PC-3 (cell line): Measurements from ENCODE around the gene TMEM178B. TPM values are rescaled to one million over a fixed set of nuclear protein-coding genes. Genes with fewer than 3 reads are reported as not detected.
"Not testable (repeated sequence)": the region's sequence is repeated elsewhere in the genome, so short reads cannot be mapped to it uniquely, and the experiment has no call there.

Source experiments
- ATAC-seq: fragments of 200-7000 bp; cut with Tn5 transposase; 2 replicates; pipeline ENCODE4 v1.9.1; 2020; ENCODE audit warnings: mild to moderate bottlenecking, moderate library complexity
- BruUV-seq: library from RNA; stranded (reverse); fragments of 400-500 nt; replicated peaks from 2 replicates; lab custom pipeline; 2021; lab: Mats Ljungman, UMichigan
- CTCF ChIA-PET: fragments of 300-600 bp; sonication (Branson Sonifier 250); formaldehyde crosslinking; loops from one replicate; lab custom pipeline; 2022; ENCODE audit warnings: antibody characterized with exemption; lab: Charles Lee
- POLR2A ChIA-PET: fragments of 300-600 bp; sonication (Branson Sonifier 250); formaldehyde crosslinking; loops from one replicate; lab custom pipeline; 2022; ENCODE audit warnings: antibody characterized with exemption; ENCODE audit not compliant: unreplicated experiment; lab: Charles Lee
- DNase-seq: peaks from one replicate; pipeline ENCODE4 v3.0.0-alpha.2; 2015
- H2AFZ ChIP-seq: fragments of 300-600 bp; sonication (generic); 2 replicates; pipeline ENCODE4 v1.6.0; 2016; ENCODE audit warnings: antibody characterized with exemption, low read length
- H3F3A ChIP-seq: fragments of 300-600 bp; sonication (generic); one replicate; pipeline ENCODE4 v1.6.0; 2017; ENCODE audit warnings: antibody characterized with exemption, low read length, control low read depth, mild to moderate bottlenecking; ENCODE audit not compliant: unreplicated experiment
- H3K27ac ChIP-seq: fragments of 300-600 bp; sonication (generic); 2 replicates; pipeline ENCODE4 v1.5.1; 2016; ENCODE audit warnings: mild to moderate bottlenecking, low read length
- H3K27me3 ChIP-seq: fragments of 300-600 bp; sonication (generic); 2 replicates; pipeline ENCODE4 v1.6.1; 2016; ENCODE audit warnings: low read length, mixed read lengths
- H3K36me3 ChIP-seq: fragments of 300-600 bp; sonication (generic); 2 replicates; pipeline ENCODE4 v1.6.1; 2016; ENCODE audit warnings: low read depth, mixed run types, low read length, mixed read lengths
- H3K4me1 ChIP-seq: fragments of 300-600 bp; sonication (generic); 2 replicates; pipeline ENCODE4 v1.5.1; 2016; ENCODE audit warnings: low read length; ENCODE audit not compliant: insufficient read depth
- H3K4me2 ChIP-seq: fragments of 300-600 bp; sonication (generic); 2 replicates; pipeline ENCODE4 v1.6.0; 2016; ENCODE audit warnings: low read length
- H3K4me3 ChIP-seq: fragments of 300-600 bp; sonication (generic); 2 replicates; pipeline ENCODE4 v1.5.1; 2016; ENCODE audit warnings: mild to moderate bottlenecking, low read length, mixed read lengths
- H3K79me2 ChIP-seq: fragments of 300-600 bp; sonication (generic); 2 replicates; pipeline ENCODE4 v1.6.1; 2017; ENCODE audit warnings: low read length, mixed read lengths
- H3K9ac ChIP-seq: fragments of 300-600 bp; sonication (generic); 2 replicates; pipeline ENCODE4 v1.6.0; 2016; ENCODE audit warnings: mild to moderate bottlenecking, low read length
- H3K9me2 ChIP-seq: fragments of 300-600 bp; sonication (generic); replicated peaks from 2 replicates; pipeline ENCODE4 v1.6.1; 2016; ENCODE audit warnings: mixed run types, low read length, mixed read lengths
- H3K9me3 ChIP-seq: fragments of 300-600 bp; sonication (generic); 2 replicates; pipeline ENCODE4 v1.6.1; 2016; ENCODE audit warnings: low read length, mixed read lengths
- H4K20me1 ChIP-seq: fragments of 300-600 bp; sonication (generic); 2 replicates; pipeline ENCODE4 v1.6.1; 2016; ENCODE audit warnings: low read length, mixed read lengths
- EZH2 ChIP-seq: fragments of 300-600 bp; sonication (generic); IDR thresholded peaks from one replicate; pipeline ENCODE4 v1.6.1; 2017; ENCODE audit warnings: antibody characterized with exemption, mild to moderate bottlenecking, low read length; ENCODE audit not compliant: unreplicated experiment
- EZH2phosphoT487 ChIP-seq: fragments of 300-600 bp; sonication (generic); IDR thresholded peaks from 2 replicates; pipeline ENCODE4 v1.6.1; 2018; ENCODE audit warnings: mild to moderate bottlenecking, antibody characterized with exemption, low read length, borderline replicate concordance
- intact Hi-C: fragments of 100-400 bp; cut with micrococcal nuclease; formaldehyde crosslinking; loops from 2 replicates; pipeline ENCODE4 v1.9.0; 2023
- total RNA-seq: library from RNA; depleted of rRNA; stranded (reverse); fragments of >200 nt; gene quantifications from 2 replicates; pipeline ENCODE4 v1.2.3, GENCODE V29; 2014
- TF ChIP-seq, protein P1 (sequence below): fragments of 300-600 bp; sonication (generic); conservative IDR thresholded peaks from 2 replicates; pipeline ENCODE4 v1.5.1; 2017; ENCODE audit warnings: antibody characterized with exemption, low read depth, mild to moderate bottlenecking, low read length

Gene TMEM178B
- total RNA-seq, 1 experiment from 2014 or later: 0.29 TPM

DNA sequence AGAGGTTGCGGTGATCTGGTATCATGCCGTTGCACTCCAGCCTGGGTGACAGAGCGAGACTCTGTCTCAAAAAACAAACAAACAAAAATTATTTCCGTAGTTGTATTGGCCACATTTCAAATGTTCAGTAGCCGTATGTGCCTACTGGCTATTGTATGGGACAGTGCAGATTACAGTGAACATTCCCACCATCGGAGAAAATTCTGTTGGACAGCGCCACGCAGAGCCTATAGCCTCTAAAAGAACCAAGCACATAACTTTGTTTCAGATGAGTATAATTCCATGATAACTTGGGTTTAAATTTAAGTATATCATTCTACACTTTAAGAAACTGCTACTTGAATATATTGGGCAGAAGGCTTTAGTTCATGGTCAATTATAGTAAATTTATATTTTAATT, 5.4 kb downstream of the TMEM178B start:
- BruUV-seq: no TSS peak
- intact Hi-C loops: loop anchor here (10.0 kb wide), 1 partner anchor 456 kb away; no protein-coding TSS in a partner anchor

DNA sequence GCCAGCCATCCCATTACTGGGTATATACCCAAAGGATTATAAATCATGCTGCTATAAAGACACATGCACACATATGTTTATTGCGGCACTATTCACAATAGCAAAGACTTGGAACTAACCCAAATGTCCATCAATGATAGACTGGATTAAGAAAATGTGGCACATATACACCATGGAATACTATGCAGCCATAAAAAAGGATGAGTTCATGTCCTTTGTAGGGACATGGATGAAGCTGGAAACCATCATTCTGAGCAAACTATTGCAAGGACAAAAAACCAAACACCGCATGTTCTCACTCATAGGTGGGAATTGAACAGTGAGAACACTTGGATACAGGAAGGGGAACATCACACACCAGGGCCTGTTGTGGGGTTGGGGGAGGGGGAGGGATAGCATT, 15.6 kb downstream of the TMEM178B start:
- H3K27ac ChIP-seq, H2AFZ ChIP-seq, H3K4me3 ChIP-seq, BruUV-seq, H3K9ac ChIP-seq, intact Hi-C loops, H3K9me2 ChIP-seq, H3K4me2 ChIP-seq, H4K20me1 ChIP-seq, POLR2A ChIA-PET, H3F3A ChIP-seq, H3K79me2 ChIP-seq, ATAC-seq, DNase-seq, H3K27me3 ChIP-seq, H3K4me1 ChIP-seq, CTCF ChIA-PET, H3K36me3 ChIP-seq, H3K9me3 ChIP-seq: not testable (repeated sequence)

More for the DNA sequence above, 5.4 kb downstream of the TMEM178B start:
- Histone ChIP-seq H3K4me1 (peaks cover 2% of the 10 kb centered on the region; the same call in 1 of the 2 replicates), H3K4me3 (no peak overlapping the region), H3K4me2 (no peak overlapping the region), H2AFZ (no peak overlapping the region), H4K20me1 (no peaks in the 10 kb centered on the region), H3K27me3 (peaks cover 33% of the 10 kb centered on the region), H3F3A (no peaks in the 10 kb centered on the region), H3K9ac (no peak overlapping the region), H3K36me3 (no peaks in the 10 kb centered on the region), H3K9me2 (no peaks in the 10 kb centered on the region), H3K27ac (no peak overlapping the region), H3K9me3 (no peaks in the 10 kb centered on the region), H3K79me2 (no peaks in the 10 kb centered on the region)
- TF ChIP-seq, protein P1, sequence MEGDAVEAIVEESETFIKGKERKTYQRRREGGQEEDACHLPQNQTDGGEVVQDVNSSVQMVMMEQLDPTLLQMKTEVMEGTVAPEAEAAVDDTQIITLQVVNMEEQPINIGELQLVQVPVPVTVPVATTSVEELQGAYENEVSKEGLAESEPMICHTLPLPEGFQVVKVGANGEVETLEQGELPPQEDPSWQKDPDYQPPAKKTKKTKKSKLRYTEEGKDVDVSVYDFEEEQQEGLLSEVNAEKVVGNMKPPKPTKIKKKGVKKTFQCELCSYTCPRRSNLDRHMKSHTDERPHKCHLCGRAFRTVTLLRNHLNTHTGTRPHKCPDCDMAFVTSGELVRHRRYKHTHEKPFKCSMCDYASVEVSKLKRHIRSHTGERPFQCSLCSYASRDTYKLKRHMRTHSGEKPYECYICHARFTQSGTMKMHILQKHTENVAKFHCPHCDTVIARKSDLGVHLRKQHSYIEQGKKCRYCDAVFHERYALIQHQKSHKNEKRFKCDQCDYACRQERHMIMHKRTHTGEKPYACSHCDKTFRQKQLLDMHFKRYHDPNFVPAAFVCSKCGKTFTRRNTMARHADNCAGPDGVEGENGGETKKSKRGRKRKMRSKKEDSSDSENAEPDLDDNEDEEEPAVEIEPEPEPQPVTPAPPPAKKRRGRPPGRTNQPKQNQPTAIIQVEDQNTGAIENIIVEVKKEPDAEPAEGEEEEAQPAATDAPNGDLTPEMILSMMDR: no peak
- TF ChIP-seq EZH2phosphoT487: no peak
- TF ChIP-seq EZH2: no peak
- DNase-seq (no peak), ATAC-seq (no peak)
- POLR2A ChIA-PET: no interaction called here
- CTCF ChIA-PET: no interaction called here

DNA sequence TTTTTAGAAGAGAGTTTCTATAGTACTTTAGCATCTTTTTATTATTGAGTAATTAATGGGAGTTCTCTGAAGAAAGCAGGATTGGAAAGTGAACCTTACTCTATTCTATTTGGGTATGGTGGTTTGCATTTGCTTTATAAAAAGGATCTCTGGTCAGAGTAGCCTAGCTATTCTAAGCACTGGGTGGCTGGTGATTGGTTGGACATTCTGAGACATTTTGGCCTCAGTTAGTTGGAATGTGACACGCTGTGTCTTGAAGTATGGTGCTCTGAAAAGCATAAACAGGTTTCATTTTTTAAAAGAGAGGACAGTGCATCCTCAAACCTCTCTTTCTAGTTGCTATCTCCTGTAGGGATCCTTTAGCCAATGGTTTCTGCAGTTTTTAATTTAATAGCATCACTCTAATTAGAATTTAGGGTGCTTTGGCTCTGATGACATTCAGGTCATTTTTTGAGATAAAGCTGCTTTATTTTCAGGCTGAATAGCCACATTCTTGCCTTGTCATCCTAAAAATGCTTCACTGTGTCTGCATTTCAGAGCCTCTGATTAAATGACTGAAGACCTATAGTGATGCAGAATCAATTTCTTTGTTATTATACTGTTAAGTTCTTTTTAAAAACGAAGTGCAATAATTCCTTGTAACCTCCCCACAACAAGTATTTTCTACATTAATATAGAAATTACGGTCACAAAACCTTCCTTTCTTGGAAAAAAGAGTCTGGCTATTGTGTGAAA, 20.6 kb downstream of the TMEM178B start:
- Histone ChIP-seq H3K4me2 (no peak overlapping the region), H3K27ac (no peak overlapping the region), H3F3A (no peaks in the 10 kb centered on the region), H3K9me2 (no peaks in the 10 kb centered on the region), H3K79me2 (no peaks in the 10 kb centered on the region), H3K4me3 (no peak overlapping the region), H3K36me3 (no peaks in the 10 kb centered on the region), H4K20me1 (no peaks in the 10 kb centered on the region), H3K9me3 (no peaks in the 10 kb centered on the region), H3K9ac (no peak overlapping the region), H2AFZ (no peak overlapping the region), H3K27me3 (no peaks in the 10 kb centered on the region), H3K4me1 (no peaks in the 10 kb centered on the region)
- intact Hi-C loops: no loop called here
- TF ChIP-seq EZH2 (no peak), EZH2phosphoT487 (no peak)
- TF ChIP-seq, protein P1: no peak
- CTCF ChIA-PET: no interaction called here
- DNase-seq (no peak), ATAC-seq (no peak)
- POLR2A ChIA-PET: no interaction called here
- BruUV-seq: no TSS peak
